HG03571 (cell line): ENCODE results near the gene KRTAP10-3.
"Not testable (repeated sequence)": the region's sequence is repeated elsewhere in the genome, so short reads cannot be mapped to it uniquely, and the experiment has no call there.

Experiments
- ATAC-seq: cut with Tn5 transposase; IDR thresholded peaks from one replicate; pipeline ENCODE4 v1.9.1; 2021; ENCODE audit not compliant: unreplicated experiment

KRTAP10-3 gene

DNA sequence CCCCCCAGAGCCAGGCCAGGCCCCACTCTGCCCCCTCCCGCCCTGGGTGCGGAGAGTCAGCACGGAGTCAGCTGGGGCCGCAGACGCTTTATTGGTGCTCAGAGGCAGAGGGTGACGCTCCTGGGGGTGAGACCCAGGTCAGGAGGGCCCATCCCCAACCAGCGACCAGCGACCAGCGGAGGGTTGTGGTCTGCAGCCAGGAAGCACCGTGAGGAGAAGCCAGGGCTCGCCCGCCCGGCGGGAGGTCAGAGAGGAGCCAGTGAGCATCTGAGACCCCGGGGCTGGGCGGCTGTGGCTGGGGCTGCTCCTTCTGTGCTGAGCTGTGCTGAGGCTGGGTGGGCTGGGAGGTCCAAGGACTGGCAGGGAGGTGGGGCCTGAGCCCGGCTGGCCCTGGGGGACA, 8.3 kb downstream of the KRTAP10-3 start:
- not testable (repeated sequence) for ATAC-seq

DNA sequence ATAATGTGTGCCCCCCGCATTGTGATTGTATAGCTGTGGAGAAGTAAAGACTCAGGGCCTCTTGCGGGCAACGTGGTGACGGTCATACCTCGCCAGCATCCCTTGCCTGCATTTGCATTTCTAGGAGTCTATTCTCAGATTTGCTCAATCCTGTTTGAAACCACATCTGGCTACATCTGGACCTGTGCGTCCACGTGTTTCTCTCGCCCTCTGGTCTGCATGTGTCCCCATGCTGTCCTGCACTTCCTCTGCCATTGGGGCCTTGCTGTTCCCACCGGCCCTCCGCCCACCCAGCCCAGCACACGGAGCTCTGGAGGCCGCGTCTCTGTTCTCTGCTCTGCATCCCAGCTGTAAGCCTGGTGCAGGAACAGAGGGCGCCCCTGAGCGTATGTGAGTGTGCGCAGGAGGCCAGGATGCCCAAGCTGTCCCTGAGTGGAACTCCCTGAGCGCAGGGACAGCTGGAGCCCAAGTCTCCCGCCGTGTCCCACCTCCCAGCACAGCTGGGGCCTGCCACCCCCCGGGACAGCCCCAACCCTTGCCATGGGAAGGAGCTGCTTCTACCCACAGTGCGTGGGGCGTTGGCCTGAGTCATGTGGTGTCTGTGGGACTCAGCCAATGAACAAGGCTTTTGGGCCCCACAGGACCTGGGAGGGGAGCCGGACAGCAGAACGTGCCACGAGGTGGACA, 8.9 kb downstream of the KRTAP10-3 start:
- no peak for ATAC-seq

DNA sequence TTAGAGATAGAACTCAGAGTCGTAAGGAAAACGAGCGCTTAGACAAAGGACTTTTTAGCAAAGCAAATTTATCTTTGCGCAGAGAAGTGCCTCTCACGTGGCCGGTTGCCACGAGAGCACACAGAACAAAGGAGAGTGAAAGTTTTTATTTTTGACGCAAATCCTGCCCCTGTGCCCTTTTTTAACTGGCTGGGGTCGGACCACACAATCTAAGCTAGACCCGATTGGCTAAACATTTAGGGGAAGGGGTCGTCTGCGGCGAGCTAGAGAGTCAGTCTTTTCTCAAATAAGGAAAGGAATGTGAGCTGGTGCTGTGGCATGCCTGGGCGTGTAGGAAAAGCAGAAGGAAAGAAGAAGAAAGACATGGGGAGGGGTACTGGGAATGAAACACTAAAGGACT, 9.7 kb downstream of the KRTAP10-3 start:
- no peak for ATAC-seq

DNA sequence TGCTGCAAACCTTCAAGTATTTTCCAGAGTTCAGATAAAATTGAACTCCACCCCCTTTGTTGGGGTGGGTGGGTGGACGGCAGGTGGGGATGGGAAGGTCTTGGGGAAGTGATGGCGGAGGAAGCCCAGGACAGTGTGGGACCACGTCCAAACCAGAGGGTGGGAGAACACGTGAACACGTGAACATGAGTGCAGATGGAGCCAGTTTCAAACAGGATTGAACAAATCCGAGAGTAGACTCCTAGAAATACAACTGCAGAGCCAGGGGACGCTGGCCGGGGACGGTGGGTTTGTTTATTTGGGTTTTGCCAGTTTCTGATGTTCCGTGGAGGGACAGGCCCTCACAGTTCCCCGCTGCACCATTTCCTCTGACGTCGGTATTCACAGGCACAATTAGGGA, 10.2 kb downstream of the KRTAP10-3 start:
- ATAC-seq = no peak

DNA sequence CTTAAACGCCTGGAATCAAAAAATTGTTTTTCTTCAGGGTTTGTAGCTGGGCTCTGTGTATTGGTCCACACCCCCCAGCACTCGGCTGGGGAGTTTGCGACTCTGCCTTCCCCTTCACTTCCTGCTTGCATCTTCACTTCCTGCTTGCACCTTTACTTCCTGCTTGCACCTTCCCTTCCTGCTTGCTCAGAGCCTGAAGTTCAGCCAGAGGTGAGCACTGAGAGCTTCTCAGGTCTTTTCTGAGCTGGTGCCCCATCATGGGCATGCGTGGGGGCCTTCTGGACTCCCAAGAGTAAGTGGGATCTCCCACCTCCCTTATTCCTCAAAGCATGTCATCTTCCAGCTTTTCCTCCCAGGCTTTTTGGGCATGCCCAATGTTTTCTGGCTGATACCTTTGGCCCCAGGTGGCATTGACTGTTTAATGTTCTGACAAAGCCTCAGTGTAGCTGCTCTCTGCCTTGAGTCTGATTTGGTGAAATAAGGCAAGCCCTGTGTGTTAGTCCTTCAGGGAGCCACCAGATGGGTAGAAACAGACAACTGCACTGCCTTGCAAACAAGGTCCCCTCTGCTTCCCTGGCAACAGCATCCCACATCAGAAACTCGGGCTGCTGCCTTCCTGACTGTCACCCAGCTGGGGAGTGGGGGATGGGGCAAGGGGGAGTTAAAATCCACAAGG, 10.8 kb downstream of the KRTAP10-3 start:
- ATAC-seq = no peak

DNA sequence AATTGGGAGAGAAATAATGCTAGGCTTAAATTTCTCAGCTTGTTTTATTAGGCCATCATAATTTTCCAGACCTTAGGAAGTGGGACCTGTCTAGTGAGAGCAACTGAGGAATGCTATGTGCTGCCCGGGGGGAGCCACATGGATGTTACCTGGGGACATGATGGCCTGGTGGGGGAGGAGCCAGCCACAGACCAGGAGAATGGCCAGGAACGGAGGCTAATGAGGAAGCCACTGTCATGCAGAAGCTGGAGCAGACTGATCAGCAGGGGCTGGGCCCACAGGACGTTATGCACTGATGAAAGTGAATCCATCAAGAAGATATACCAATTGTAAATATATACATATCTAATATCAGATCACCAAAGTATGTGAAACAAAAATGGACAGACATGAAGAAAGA, 14.0 kb downstream of the KRTAP10-3 start:
- ATAC-seq = no peak

DNA sequence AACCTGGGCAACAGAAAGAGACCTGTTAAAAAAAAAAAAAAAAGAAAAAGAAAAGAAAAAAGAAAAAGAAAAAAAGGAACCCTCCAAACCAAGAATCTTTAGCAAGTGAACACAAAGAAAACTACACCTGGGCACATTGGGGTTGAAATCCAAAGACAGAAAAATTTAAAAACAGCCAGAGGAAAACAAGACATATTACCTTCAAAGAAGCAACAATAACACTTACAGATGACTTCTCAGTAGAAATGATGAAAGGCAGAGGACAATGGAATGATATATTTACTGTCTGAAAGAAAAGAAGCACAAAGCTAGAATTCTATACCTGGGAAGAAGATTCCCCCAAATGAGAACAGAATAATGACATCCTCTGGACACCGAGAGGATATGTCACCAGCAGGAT, 15.9 kb downstream of the KRTAP10-3 start:
- ATAC-seq = no peak

DNA sequence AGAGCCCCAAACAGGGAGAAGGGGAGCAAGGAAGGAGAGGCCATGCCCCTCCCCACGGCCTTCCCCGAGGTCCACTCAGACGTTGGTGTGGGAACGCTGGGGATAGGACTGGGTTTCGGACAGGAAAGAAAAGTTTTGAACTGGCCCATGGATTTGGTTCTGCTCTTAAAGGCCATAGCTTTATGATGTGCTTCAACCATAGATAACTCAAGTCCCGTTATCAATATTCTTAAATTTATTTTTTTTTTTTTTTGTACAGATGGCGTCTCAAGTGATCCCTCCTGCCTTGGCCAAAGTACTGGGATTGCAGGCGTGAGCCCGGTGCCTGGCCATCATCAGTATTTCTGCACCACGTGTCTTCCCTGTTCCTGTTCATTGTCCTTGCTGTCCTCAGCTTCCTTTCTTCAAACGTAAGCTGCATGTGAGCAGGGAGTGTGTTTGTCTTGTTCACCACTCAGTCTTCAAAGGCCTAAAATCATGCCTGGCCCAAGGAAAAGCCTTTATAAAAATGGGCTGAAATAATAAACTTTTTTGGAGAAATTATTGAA, 17.8 kb downstream of the KRTAP10-3 start:
- ATAC-seq = no peak

DNA sequence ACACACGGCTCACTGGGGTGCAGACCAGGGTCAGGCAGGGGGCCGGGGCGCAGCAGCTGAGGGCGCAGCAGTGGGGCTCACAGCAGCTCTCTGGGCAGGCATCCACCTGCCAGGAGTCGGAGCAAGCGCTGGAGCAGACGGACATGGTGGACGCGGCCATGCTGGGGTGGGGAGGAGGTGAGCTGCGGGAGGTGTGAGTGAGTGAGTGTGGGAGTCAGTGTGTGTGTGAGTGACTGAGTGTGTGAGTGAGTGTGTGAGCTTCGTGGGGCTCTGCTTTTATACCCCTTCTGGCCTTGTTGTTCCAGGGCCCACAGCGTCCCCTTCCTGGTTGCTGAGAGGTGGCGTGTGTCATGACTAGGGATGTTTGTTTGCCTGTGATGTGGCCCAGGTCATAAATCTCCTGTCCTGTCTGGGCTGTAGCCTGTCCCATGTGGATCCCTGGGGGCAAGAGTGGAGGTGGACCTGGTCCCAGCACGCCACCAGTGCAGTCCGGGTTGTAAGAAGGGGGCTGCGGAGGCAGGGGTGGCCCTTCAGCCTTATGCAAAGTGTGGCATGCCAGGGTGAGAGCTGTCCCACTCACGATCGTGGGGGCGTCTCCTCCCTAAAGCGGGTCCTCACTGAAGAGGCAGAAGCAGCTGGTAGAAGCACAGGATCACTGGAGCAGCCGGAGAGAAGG, 18.5 kb downstream of the KRTAP10-3 start, which contains the start of gene KRTAP10-1:
Gene KRTAP10-1, minus strand, starts transcription at position 205 of the 676 bp plus-strand sequence. Its CDS starts 45 bp downstream, at position 160.
- no peak for ATAC-seq

DNA sequence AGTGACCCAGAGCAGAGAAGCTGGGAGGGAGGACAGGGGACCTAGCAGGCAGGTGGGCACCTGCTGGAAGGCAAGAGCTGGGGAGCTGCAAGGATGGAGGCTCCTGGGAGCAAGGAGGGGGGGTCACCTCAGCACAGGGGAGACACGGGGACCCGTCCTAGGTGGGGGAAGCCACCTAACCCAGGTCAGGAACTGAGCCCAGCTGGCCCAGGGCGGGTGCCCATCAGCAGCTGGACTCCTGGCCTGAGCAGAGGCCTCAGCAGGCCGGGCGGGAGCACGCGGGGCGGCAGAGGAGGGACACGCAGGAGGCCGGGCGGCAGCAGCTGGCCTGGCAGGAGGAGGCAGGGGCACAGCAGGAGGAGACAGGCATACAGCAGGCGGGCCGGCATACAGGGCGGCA, 19.5 kb downstream of the KRTAP10-3 start:
- ATAC-seq = no peak

DNA sequence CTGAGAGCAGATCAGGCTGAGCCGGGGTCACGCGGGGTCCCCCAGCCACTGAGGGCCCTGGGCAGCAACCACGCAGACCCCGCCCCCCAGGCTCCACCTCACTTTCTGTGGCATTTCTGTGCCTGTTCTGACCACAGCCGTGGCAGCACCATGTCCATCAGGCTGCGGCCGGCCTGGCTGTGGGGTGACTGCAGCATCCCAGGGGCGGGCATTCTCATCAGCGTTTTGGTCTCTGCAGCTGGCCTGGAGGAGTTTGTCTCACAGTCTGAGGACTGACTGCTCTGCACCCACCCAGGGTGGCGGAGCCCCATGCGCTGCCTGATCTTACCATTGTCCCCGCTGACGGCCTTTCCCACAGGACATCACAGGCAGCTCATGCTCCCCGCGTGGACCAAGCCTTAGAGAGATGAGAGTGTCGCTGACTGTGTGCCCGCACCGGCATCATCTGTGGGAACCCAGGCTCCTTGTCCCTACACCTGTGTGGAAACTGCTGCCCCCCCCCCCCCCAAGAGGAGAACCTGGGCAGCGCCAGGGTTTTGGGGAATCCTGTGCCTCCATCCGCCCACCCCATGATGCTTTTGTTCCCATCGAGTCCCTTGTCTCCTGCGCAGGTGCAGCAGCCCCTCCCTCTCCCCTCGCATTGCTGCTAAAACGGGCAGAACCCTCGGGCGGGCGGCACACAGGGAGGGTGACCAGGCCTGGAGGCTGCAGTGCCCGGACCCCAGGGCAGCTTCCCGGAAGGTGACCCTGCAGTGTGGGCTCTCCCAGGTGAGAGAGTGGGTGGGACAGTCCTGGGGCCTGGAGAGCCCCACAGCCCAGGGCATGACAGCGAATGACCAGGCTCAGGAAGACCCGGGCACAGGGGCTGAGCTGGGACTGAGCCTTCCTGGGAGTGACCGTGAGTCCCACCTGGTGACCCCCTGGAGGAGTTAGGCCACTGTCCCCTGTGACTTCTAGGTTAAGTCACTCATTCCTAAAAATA, 20.4 kb downstream of the KRTAP10-3 start:
- ATAC-seq = no peak

DNA sequence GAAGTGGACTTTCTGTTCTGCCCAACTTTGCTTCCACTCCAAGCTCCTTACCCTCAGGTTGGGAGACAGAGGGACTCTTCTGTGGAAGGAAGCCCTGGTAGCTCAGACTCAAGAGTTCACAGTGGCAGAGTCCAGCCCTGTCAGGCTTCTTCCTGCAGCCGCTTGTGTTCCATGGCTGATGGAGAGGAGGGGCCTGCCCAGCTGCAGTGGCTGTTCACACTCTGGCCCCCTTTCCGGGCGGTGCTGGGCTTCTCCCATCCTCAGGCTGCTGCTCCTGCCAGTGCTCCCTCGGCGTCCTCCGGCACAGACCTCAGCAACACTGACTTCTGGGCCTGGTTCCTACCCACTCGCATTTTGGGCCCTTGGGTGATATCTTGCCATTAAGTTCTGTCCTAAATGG, 22.6 kb downstream of the KRTAP10-3 start:
- no peak for ATAC-seq

DNA sequence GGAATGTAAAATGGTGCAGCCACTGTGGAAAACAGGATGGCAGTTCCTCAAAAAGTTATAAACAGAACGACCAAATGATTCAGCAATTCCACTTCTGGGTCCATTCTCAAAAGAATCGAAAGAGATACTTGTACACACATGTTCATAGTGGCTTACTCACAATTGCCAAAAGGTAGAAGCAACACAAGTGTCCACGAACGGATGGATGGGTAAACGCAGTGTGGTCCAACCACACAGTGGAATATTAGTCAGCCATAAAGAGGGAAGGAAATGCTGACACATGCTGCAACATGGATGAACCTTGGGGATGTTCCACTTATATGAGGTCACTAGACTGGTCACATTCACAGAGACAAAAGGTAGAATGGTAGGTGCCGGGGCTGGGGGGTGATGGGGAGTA, 23.9 kb downstream of the KRTAP10-3 start:
- no peak for ATAC-seq

DNA sequence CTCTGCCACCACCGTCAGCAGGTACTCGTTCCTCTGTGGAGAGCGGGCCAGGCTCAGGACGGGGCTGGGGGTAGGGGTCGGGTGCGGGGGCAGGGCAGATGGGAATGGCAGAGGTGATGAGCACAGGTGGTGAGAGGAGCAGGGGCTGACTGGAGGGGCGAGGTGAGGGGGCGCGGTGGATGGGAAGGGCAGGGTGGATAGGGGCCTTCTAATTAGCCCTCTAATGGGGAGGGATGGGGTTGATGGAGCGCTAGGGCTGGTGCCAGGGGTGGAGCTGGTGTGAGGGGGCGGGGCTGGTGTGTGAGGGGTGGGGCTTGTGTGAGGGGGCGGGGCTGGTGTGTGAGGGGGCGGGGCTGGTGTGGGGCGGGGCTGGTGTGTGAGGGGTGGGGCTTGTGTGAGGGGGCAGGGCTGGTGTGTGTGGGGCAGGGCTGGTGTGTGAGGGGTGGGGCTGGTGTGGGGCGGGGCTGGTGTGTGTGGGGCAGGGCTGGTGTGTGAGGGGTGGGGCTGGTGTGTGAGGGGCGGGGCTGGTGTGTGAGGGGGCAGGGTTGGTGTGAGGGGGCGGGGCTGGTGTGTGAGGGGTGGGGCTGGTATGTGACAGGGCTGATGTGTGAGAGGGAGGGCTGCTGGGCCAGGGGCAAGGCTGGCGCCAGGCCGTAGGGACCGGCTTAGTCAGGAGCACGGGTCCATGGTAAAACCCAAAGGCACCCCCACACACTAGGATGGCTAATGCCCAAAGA, 24.5 kb downstream of the KRTAP10-3 start:
- ATAC-seq = no peak

DNA sequence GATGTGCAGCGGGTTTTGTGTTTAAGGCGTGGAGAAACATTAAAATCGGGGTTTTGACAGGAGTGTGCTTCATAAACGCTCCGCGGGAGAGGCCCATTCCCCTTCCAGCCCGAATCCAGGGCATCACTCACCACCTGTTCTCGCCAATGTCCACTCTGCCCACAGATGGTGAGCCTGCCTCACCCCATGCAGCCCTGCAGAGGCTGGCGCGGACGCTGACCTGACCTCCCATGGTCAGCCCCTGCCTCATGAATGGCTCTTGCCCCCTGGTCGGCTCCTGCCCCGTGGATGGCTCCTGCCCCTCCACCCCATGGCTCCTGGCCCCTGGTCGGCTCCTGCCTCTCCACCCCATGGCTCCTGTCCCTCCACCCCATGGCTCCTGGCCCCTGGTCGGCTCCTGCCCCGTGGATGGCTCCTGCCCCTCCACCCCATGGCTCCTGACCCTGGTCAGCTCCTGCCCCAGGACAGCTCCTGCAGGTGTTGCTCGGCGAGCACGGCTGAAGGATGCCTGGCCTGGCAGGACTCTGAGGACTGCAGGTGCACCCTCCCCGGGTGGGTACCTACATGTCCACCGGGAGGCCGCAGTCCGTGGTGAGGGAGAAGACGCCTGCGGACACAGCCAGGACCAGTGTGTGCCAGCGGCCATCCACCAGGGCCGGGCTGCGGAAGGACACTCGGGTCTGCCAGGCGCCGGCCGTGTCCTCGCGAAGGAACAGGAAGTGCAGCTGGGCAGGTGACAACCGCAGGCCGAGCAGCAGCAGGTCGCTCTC, 25.3 kb downstream of the KRTAP10-3 start:
- no peak for ATAC-seq

DNA sequence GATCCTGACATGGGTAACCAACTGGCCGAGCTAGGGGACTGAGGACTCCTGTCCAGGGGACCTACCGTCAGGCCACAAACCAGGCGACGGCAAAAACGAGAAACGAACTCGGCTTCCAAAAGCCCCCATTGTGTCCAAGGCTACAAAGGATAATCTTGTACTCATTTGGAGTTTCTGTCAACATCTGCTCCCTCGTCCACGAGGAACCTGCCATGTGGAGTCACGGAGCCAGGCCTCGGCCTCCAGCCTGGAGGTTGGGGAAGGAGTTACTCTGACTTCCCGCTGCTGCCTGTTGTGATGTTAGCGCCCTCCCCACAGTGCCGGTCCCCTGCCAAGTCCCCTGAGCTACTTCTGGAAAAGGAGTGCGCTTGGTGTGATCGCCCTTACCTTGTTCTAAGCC, 25.9 kb downstream of the KRTAP10-3 start:
- ATAC-seq = no peak

DNA sequence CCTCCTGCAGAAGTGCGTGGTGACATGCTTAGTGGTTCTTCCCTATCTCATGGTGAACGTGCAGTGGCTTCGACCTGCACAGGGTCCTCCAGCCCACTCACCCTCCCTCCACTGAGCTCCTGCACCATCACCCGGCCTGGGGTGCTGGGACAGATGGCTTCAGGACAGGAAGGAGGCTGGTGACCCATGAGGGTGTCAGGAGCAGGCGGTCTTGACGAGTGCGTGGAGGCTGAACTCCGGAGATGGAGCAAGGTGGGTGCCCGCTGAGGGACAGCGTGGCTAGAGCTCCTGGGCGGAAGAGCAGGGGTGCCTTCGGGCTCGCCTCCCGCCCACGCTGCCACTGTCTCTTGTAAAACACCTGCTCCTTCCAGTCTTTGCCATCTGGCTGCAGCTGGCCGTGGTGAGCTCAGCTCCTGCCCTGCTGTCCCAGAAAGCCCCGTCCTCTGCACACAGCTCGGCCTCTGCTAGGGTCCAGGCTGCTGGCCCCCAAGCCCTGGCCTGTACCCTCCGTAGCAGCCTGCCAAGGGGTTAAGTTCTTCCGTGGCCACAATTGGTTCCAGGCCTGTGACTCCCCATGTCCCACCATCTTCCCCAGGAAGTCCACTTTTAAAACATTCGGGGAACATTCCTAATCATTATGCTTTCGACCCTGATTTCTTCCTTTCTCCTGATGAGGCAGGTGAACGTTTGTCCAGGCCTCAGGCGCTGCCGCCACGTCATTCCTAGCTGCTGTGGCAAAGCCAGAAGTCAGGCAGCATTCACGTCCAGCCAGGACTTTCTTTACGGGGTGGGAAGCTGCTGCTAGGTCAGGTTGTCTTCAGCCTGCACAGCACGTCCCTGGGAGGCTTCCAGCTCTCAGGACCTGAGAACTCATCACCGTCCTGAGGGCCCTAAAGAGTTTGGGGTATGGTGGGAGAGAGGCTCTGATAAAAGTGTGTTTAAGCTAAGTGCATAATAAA, 26.7 kb downstream of the KRTAP10-3 start:
- ATAC-seq = no peak
